GM20000 (cell line): ENCODE measurements around the gene DNAJC7.

Experiments used
- DNase-seq: peaks from one replicate; pipeline ENCODE4 v3.0.0; 2012; ENCODE audit warnings: low spot score
- CTCF ChIP-seq: IDR thresholded peaks from 2 replicates; pipeline ENCODE4 v1.5.1; 2012; ENCODE audit warnings: mild to moderate bottlenecking, control low read depth; ENCODE audit errors: extremely low read depth, missing control alignments

Gene DNAJC7

GRCh38 chr17:41984454-41984853, 32.8 kb downstream of the DNAJC7 start:
- TF ChIP-seq CTCF: no peak
- DNase-seq: no peak

- TF ChIP-seq CTCF: no peak
Measured at GRCh38 chr17:41982026-41982760, 35.0 kb downstream of the DNAJC7 start.

GRCh38 chr17:41977991-41978390, 39.2 kb downstream of the DNAJC7 start:
- DNase-seq: no peak
- no peak for TF ChIP-seq CTCF

More at GRCh38 chr17:41982026-41982760, 35.0 kb downstream of the DNAJC7 start:
- DNase-seq: no peak

GRCh38 chr17:41976142-41976768, 41.0 kb downstream of the DNAJC7 start:
- TF ChIP-seq CTCF: no peak
- DNase-seq: no peak

- TF ChIP-seq CTCF: no peak
- no peak for DNase-seq
Measured at GRCh38 chr17:41975099-41976083, 41.8 kb downstream of the DNAJC7 start.

- DNase-seq: no peak
- TF ChIP-seq CTCF: no peak
Measured at GRCh38 chr17:41974658-41975057, 42.6 kb downstream of the DNAJC7 start.
